Measurements from ENCODE around the gene GPX4.

GPX4 gene

DNA sequence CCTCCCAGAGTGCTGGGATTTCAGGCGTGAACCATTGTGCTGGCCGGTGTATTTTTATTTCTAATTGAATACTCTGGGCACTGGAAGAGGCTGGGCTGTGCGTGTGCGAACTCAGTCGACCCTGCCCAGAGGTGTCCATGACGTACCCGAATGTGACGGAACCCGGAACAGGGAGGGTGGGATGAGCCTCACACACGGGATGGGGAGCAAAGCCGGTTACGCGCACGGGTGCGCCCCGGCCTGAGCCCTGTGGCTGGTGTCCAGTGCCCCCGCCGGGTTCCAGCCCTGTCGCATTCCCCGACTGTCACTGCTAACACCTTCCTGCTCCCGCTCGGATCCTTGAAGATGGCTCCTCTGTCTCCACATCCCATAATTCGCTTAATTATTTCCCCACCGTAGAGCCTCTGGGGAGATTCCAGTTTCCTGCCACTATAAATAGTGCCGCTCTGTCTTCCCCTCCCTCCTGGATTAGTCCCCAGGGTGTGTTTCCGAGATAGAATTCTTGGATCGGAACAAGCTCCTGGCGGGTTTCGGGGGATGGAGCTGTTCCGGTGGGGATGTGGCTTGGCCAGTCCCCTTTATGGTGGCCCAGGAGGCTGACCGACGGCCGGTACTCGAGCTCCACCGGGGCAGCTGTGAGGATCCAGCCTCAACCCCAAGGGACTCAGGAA, 48.3 kb downstream of the GPX4 start:
- no peak for DNase-seq

DNA sequence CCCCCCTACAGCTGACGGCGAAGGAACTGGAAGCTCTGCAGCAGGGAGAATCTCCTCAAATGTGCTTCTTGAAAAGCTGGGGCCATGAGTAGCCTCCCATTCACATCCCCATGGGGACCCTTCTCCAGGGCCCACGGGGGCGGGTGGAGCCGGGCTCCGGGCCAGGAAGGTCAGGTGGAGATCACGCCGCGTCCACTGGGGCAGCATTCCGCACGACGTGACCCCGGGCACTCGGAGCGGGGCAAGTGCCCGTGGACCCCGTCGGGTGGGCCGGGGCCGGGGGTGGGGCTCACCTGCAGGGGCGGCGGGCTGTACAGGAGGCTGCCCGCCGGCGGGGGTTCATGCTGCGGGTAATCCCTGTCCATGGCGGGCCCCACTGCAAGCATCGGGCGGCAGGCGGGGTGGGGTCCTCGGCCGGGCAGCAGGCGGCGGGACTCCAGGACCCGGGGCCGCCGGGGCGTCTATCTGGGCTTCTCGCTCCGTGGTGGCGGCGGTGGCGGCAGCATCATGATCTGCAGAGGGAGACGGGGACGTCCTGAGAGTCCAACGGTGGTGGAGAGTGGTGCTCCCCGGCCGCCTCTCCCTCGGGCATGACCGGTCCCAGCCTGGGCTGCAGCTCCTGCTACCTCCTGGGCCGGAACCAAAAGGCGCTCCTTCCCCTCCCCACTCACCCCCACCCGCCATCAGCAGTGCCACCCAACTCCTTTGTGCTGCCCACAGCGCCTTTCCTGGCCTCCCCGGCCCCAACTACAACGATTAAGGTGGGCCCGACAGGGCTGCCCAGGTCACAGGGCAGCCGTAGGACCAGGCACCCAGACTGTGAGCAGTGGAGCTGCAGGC, 50.3 kb downstream of the GPX4 start:
- DNase-seq, result no peak

DNA sequence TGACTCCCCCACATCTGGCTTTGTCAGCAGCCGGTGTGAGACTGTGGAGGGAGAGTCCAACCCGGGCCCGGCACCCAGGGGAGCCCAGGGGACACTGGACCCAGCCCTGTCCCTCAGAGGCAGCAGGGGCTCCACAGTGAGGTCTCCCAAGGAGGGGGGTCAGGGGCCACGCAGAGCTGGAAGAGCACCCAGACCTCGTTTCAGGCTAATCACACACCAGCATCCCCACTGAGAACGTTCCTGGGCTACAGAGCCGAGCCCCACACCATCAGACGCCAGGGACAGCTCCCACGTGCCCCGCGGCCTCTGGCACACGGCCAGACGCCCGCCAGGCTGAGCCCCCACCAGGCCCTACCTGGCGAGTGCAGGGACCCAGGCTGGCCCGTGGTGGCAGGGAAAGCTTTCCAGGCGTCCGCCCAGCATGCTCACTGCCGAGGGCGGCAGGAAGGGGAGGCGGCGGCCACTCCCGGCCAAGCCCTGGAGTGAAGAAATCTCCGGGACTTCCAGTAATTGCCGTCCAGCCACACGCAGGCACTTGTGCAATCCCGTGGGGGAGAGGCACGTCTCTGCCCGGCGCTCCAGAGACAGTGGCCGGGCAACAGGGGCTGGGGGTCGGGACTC, 51.0 kb downstream of the GPX4 start:
- DNase-seq, result no peak

DNA sequence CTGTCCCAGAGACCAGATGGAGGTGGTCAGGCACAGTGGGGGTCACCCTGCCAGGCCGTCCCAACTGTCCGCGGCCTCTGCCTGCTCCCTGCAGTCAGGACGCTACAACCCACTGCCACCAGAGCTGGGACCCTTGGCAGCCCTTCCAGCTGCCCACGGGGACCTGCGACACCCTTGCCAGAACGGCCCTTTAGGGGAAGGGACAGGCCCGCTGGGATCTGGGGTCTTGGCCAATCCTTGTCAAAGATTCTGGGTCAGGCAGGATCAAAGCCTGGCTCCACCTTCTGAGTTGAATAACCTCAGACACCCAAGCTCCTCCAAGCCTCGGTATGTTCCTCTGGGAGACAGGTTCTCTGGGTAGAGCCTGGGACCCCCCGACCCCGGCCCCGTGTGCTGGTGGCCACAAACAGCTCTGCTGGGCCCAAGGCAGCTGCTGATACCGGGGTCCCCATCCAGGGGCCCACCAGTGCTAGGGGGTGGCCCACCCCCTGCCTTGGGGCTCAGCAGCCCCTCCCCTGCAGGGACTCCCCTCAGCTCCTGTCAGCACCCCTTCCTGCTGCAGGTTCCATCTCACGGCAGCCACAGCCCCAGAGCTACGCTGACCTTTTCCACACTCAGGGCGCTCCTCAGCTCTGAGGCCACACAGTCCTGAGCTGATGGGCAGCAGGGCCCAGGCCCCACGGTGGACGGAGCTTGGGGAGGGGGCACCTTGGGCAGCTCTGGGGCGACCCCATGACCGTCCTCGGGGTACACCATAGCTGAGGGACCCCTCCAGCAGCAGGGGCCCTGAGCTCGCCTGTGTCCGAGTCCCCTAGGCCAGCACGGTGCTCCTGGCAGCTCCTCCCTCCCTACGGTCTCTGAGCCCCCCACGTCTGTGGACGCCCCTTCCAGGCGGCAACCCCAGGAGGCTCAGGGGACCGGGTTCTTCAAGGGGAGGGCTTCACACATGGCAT, 51.8 kb downstream of the GPX4 start:
- DNase-seq, result no peak
